NCI-H1417 treated with DMSO at 0.1 percent for 48 hours (cell line): Measurements from ENCODE around the gene B3GLCT.

Experiments used
- DNase-seq: peaks from one replicate; lab custom pipeline; 2025; lab: John Stamatoyannopoulos, UW

The B3GLCT gene

GRCh38 chr13:31224174-31224669, 24.4 kb downstream of the B3GLCT start:
- DNase-seq, result no peak

GRCh38 chr13:31224963-31225559, 25.3 kb downstream of the B3GLCT start:
- no peak for DNase-seq

GRCh38 chr13:31225998-31226675, 26.4 kb downstream of the B3GLCT start:
- no peak for DNase-seq

GRCh38 chr13:31227063-31227462, 27.3 kb downstream of the B3GLCT start:
- no peak for DNase-seq

GRCh38 chr13:31227870-31228269, 28.1 kb downstream of the B3GLCT start:
- DNase-seq, result no peak

GRCh38 chr13:31234729-31235128, 35.0 kb downstream of the B3GLCT start:
- DNase-seq, result no peak

- no peak for DNase-seq
Measured at GRCh38 chr13:31236211-31236786, 36.5 kb downstream of the B3GLCT start.

- no peak for DNase-seq
Measured at GRCh38 chr13:31240921-31241320, 41.1 kb downstream of the B3GLCT start.

- no peak for DNase-seq
Measured at GRCh38 chr13:31242367-31242766, 42.6 kb downstream of the B3GLCT start.

- no peak for DNase-seq
Measured at GRCh38 chr13:31242916-31243315, 43.1 kb downstream of the B3GLCT start.

GRCh38 chr13:31245598-31246373, 46.0 kb downstream of the B3GLCT start:
- no peak for DNase-seq

GRCh38 chr13:31246918-31247317, 47.1 kb downstream of the B3GLCT start:
- DNase-seq, result no peak

GRCh38 chr13:31248361-31248760, 48.6 kb downstream of the B3GLCT start:
- no peak for DNase-seq

GRCh38 chr13:31248965-31249539, 49.3 kb downstream of the B3GLCT start:
- DNase-seq, result no peak

- DNase-seq, result no peak
Measured at GRCh38 chr13:31250435-31250834, 50.7 kb downstream of the B3GLCT start.

- no peak for DNase-seq
Measured at GRCh38 chr13:31261241-31261640, 61.5 kb downstream of the B3GLCT start.

- DNase-seq, result no peak
Measured at GRCh38 chr13:31263346-31263745, 63.6 kb downstream of the B3GLCT start.

GRCh38 chr13:31264151-31264550, 64.4 kb downstream of the B3GLCT start:
- no peak for DNase-seq

- DNase-seq, result no peak
Measured at GRCh38 chr13:31267126-31267784, 67.5 kb downstream of the B3GLCT start.

GRCh38 chr13:31274390-31274789, 74.6 kb downstream of the B3GLCT start:
- no peak for DNase-seq

GRCh38 chr13:31276421-31276820, 76.6 kb downstream of the B3GLCT start:
- DNase-seq, result no peak

GRCh38 chr13:31278869-31279268, 79.1 kb downstream of the B3GLCT start:
- DNase-seq, result no peak
